Mucosa of descending colon (tissue), 3 donors: ENCODE results near the gene TMEM35B. TPM values are rescaled to one million over a fixed set of nuclear protein-coding genes. Genes with fewer than 3 reads are reported as not detected.

Experiments used
- ATAC-seq: fragments of 200-7000 bp; cut with Tn5 transposase; one replicate; pipeline ENCODE4 v1.9.1; 2020; ENCODE audit warnings: mild to moderate bottlenecking, moderate library complexity
- DNase-seq, 3 donors: peaks; one replicate each; pipeline ENCODE4 v3.0.0-alpha.2; 2020
- H3K36me3 ChIP-seq: fragments of 200-600 bp; one replicate; pipeline ENCODE4 v1.8.0; 2021; ENCODE audit warnings: low read depth, mild to moderate bottlenecking
- H3K4me1 ChIP-seq: fragments of 200-600 bp; one replicate; pipeline ENCODE4 v1.8.0; 2021; ENCODE audit warnings: low read depth, mild to moderate bottlenecking
- H3K4me3 ChIP-seq: fragments of 200-600 bp; one replicate; pipeline ENCODE4 v1.8.0; 2021; ENCODE audit warnings: mild to moderate bottlenecking
- H3K9me3 ChIP-seq: fragments of 200-600 bp; one replicate; pipeline ENCODE4 v1.8.0; 2021; ENCODE audit warnings: mild to moderate bottlenecking
- intact Hi-C, 2 donors: fragments of 100-400 bp; cut with DNase I in 1 of 2; cut with micrococcal nuclease in 1 of 2; formaldehyde crosslinking; loops; one replicate each; pipeline versions ENCODE4 v1.11.0 to v1.11.1; 2022; cut with DNase I, micrococcal nuclease
- total RNA-seq, 3 donors: library from RNA; stranded (reverse); fragmentation: NEBNext Ultra II Directional in 2 of 3; extraction: Animal tissue kit (Norgen Biotek cat#: 25700) in 2 of 3; gene quantifications; one replicate each; pipeline versions ENCODE4 v1.2.1 to v1.2.4, GENCODE V29; 2021 to 2023
- TF ChIP-seq, protein P1 (sequence below): fragments of 200-600 bp; IDR thresholded peaks from one replicate; pipeline ENCODE4 v1.8.0; 2022; ENCODE audit warnings: antibody characterized with exemption, mild to moderate bottlenecking
- donor health status: DM: no; HTN: no; CAD: no; lungs with moderate emphysema.
- donor health status: DM: no; HTN: no; CAD: no.
- donor health status: DM: no; HTN: yes; CAD: no.

TMEM35B gene
- total RNA-seq, 3 donors from 2014 or later: 17.9 to 18.4 (median 18.0) TPM

- no peaks in the 10 kb centered on the region for H3K36me3 ChIP-seq
- no peak overlapping the region for H3K4me3 ChIP-seq
- no peak for DNase-seq
- no peaks in the 10 kb centered on the region for H3K9me3 ChIP-seq
- intact Hi-C loops: no loop called here
- H3K4me1 ChIP-seq: peaks cover 19% of the 10 kb centered on the region
- ATAC-seq: no peak
- TF ChIP-seq, protein P1, sequence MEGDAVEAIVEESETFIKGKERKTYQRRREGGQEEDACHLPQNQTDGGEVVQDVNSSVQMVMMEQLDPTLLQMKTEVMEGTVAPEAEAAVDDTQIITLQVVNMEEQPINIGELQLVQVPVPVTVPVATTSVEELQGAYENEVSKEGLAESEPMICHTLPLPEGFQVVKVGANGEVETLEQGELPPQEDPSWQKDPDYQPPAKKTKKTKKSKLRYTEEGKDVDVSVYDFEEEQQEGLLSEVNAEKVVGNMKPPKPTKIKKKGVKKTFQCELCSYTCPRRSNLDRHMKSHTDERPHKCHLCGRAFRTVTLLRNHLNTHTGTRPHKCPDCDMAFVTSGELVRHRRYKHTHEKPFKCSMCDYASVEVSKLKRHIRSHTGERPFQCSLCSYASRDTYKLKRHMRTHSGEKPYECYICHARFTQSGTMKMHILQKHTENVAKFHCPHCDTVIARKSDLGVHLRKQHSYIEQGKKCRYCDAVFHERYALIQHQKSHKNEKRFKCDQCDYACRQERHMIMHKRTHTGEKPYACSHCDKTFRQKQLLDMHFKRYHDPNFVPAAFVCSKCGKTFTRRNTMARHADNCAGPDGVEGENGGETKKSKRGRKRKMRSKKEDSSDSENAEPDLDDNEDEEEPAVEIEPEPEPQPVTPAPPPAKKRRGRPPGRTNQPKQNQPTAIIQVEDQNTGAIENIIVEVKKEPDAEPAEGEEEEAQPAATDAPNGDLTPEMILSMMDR: no peak
Observed at GRCh38 chr1:34982820-34983376, 2.2 kb downstream of the TMEM35B start.

DNA sequence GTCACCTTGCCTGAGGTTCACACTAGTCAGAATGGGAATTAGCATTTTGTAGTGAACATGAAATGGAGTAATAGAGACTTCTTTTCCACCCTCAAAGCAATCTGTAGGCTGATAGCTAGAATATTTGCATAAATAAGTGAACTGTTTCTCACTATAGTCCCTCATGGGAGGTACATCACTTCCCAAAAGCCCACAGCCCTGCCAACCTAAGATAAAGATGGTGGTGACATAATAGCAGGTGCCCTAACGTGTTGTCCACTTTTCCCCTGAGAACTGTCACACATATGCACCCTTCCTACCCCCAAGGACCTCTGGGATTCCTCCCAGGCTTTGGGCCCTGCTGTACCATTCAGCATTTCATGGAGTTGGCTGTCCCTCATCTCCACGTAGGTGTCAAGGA lies 4.4 kb downstream of the TMEM35B start:
- TF ChIP-seq, protein P1: no peak
- DNase-seq (no peak), ATAC-seq (no peak)
- no peaks in the 10 kb centered on the region for H3K36me3 ChIP-seq
- no peak overlapping the region for H3K4me3 ChIP-seq
- intact Hi-C loops: no loop called here
- H3K4me1 ChIP-seq: peaks cover 12% of the 10 kb centered on the region
- H3K9me3 ChIP-seq: no peaks in the 10 kb centered on the region

DNA sequence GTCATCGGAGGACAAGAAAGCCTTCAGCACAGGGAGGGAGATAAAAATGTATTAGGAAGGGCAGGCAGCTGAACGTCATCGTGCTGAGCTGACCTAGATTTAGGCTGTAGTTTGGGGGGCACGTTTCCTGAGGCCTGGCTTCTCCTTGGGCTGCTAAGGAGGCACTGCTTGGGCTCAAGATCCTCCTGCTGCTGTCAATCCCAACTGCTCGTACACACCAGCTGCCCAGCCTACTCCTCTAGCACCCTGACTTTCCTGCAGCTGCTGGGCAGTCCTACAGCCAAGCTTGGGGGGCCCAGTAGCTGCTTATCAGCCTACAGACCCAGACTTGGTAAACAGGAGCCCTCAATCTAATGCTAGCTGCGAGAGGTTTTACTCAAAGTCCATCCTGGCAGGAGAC lies 6.2 kb downstream of the TMEM35B start:
- no peaks in the 10 kb centered on the region for H3K36me3 ChIP-seq
- TF ChIP-seq, protein P1: no peak
- intact Hi-C loops: no loop called here
- no peak overlapping the region for H3K4me3 ChIP-seq
- ATAC-seq: no peak
- no peak for DNase-seq
- peaks cover 5% of the 10 kb centered on the region for H3K4me1 ChIP-seq
- H3K9me3 ChIP-seq: no peaks in the 10 kb centered on the region

GRCh38 chr1:34977858-34978257 lies 7.3 kb downstream of the TMEM35B start:
- Histone ChIP-seq H3K9me3 (no peaks in the 10 kb centered on the region), H3K36me3 (no peaks in the 10 kb centered on the region), H3K4me1 (no peaks in the 10 kb centered on the region), H3K4me3 (no peak overlapping the region)
- intact Hi-C loops: no loop called here
- no peak for DNase-seq
- no peak for ATAC-seq
- TF ChIP-seq, protein P1: no peak

DNA sequence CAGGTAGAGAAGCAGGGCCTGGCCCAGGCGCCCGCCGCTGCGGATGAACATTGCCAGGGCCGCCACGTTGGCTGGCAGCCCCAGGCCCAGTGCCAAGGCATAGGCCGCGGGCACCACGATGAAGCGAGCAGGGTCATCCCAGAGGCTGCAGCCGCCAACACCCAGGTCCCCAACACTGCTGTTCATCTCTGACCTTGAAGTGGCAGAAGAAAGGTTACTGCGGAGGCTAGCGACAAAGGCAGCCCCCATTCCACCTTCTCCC lies 8.0 kb downstream of the TMEM35B start:
- Histone ChIP-seq H3K9me3 (no peaks in the 10 kb centered on the region), H3K4me1 (no peaks in the 10 kb centered on the region), H3K4me3 (no peak overlapping the region), H3K36me3 (no peaks in the 10 kb centered on the region)
- DNase-seq (no peak), ATAC-seq (no peak)
- intact Hi-C loops: no loop called here
- TF ChIP-seq, protein P1: no peak
